GM21619 (cell line): ENCODE measurements around the gene LTF.

Experiments used
- ATAC-seq: cut with Tn5 transposase; IDR thresholded peaks from one replicate; pipeline ENCODE4 v1.9.1; 2021; ENCODE audit not compliant: unreplicated experiment

Gene LTF

DNA sequence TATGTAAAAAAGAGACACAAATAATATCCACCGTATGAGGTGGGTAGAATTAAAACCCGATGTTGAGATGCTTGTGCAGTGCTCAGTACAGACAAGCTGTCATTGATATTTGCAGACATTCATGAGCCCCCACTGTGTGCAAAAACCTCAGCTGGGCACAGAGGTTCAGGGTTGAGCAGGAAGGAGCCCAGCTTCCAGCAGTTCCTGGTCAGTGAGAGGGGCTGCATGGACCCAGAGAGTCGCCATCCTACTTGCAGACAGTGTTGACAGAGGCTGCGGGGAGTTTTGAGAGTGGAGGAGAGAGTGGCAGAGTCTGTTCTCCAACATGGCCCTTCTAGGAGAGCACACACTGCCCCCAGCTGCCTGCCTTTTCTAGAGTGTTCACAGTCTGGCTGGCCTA, 6.1 kb upstream of the LTF start:
- ATAC-seq = no peak

DNA sequence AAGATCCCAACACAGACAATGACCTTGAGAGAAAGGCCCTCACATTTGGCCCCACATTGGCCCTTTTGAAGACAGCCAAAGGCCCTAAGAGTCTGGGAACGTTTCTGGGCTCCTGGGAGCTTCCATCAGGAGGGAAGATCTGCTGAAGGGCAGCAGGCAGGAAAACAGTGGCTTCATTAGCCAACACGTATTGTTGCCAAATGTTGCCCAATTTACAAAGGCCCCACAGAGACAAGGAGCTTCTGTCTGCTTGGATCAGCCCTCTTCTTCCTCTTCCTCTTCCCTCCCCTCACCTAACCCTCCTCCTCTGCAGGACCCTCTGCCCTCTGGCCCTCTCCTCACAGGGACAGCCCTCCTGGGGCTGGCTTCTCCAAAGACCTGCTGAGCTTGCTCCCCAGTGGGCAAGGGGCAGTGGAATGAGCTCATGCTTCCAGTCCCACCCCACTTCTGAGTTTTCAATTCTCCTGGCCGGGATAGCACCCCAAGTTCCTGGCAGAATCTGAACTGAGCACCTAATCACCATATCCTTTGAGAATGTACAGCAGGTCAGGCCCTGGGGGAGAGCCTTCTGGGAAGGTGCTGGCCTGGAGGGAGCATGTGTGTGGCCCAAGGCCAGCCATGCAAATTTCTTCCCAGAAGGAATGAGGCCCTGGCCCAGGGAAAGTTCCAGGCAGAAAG, 5.1 kb upstream of the LTF start:
- no peak for ATAC-seq

DNA sequence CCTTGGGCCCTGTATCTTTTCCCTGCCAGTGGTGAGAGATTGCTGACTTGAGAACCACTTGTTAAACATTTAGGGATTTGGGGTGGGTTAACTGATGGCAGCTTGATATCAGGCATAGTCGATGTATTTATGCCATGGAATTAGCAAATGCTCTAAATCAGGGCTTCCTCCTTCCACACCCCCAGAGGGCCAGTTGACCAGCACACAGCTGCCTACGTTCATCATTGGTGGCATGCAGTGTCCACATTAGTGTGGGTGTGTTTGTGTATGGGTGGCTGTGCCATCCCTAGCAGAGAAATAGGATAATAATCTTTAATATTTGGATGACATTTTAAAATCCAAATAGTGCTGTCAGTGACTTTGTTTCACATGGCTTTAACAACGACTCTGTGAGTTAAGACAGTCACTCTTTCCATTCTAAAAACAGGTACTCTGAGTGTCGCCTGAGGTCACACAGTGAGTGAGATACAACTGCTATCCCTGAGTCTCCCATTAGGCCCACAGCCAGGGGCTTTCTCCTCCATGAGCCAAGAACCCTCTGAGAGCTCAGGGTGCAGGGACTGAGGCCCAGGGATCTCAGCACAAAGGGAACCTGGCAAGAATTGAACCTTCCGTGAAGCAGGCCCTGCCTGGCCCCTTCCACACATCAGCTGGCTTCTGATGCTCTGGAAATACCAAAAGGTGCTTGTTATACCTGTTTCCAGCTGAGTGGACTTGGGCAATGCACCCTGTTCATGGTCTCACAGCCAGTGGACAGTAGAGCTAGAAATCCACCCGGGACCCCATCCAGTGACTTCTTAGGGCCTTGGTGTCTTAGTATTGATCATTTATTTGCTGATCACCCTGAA, 4.3 kb upstream of the LTF start:
- no peak for ATAC-seq

DNA sequence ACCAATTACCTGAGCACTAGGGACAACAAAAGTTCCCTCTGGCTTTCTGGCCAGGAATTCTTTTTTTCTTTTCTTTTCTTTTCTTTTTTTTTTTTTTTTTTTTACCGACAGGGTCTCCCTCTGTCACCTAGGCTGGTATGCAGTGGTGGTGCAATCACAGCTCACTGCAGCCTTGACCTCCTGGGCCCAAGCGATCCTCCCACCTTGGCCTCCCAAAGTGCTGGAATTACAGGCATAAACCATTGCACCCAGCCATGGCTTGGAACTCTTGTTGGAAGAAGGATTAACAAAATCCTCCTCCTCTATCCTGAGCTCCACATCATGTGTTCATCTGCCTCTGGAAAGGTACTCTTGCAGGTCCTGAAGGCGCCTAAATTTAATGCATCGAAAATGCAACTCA, 2.9 kb upstream of the LTF start:
- ATAC-seq = no peak

DNA sequence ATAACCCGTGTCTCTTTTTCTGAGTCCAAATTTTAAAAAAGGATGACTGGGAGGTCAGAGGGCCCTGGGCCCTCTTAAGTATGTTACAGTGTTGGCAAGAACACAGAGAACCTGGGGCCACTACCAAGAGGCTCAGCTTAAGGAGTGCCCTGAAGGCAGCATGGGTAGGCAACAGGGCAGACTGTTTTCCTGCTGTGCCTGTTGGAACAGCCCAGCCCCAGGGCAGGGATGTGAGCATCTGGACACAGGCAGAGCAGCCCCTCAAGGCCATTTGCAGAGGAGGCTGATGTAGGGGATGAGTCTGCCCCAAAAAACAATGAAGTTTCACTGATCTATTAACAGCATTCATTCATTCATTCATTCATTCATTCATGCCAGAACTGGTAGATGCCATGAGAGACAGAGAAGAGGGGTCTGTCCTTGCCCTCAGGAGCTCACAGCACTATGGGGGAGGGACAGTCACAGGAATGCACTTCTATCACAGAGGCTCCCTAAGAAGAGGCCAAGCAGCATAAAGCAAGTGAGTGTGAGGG, 2.2 kb upstream of the LTF start:
- ATAC-seq = no peak

DNA sequence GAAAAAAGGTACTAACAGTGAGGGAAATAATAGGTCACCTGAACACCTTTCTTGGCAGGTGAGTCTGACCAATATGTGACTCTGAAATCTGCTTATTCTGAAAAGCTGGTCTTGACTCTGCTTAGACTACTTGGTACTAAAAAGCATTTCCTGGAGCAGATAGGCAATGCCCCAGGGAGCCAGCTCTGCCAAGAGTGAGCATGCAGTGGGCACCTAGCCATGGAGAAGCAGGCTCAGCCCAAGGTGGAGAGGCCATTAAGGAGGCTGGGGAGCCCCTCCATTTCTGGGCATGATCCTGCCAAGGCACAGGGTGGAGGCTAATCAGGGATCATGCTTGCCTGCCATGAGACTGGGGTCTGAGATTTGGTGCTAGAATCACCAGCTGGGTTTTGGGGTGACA, 1.6 kb upstream of the LTF start:
- no peak for ATAC-seq

DNA sequence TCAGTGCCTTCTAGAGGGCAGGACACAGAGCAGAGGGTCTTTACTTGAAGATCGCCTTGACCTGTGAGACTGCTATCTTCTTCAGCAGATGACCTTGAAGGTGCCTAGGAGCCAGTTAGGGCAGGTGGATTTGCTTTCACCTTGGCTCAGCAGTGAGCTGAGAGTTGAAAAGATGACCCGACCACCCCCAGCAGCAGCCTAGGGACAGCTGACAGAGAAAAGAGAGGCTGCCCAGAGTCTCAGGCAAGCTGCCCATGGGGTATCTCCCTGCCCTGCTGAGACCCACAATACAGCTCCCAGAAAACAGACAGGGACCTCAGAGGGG, 453 bp upstream of the LTF start:
- ATAC-seq = no peak

DNA sequence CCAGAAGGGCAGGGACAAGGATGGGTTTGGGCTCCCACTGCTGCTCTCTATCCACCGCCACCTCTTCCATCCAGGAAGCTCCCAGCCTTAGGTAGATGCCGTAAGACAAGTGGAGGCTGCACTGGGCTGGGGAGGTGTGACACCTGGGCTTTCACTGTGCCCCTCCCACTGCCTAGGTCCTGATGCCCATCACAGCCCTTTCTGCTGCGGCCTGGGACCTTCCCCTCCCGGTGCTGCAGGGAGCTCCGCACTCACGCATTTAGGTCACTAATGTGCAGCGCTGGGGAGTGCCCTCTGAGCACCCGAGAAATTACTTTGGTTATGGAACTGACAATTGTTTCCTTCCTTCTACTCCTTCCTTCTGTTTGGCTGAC, 850 bp downstream of the LTF start:
- no peak for ATAC-seq

DNA sequence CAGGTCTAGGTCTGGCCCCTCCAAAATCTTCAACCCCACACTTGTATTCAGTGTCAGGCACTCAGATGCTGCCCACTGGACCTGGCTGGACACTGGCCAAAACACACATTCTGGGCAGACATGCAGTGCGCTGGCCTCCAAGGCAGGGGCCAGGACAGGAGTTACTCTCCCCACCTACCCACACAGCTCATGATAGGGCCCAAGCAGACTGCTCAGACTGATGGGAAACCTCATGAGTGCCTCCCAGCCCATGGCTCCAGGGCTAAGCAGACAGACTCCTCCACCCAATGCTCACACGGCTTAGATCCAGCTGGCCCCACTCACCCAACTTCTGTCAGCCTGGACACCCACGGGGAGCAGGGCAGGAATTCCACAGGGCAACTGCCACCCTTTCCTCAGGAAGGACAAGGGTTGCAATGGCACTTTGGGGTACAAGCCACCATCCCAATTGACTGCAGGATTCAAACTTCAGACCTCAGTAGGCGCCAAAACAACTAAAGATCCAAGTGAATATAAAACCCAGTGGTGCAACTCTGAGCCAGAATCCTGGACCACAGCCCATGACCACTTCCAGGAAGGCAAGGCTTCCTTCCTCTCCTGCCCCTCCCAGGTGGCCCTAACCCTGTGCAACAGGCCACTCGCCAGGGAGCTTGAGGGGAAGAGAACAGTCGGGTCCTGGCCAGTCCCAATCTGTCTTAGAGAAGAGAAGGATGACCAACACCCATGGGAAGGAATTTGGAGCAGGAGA, 1.4 kb downstream of the LTF start:
- no peak for ATAC-seq

DNA sequence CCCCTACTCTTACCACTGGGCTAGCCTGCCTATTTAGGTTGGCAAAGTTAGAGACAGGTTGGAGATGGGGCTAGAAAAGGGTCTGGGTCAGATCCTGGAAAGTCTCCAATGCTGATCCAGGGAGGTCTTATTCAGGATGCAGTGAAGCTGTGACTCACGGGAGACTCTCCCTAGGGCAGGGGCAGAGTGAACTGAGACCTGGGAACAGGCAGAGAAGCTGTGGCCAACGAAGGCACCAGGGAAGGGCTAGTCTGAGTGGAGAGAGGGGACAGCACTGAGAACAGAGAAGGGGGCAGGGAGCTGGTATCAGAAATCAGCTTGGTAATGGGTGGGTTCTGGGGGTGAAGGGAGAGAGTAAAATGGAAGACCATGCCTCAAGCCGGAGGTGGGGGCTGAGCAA, 2.2 kb downstream of the LTF start:
- no peak for ATAC-seq

DNA sequence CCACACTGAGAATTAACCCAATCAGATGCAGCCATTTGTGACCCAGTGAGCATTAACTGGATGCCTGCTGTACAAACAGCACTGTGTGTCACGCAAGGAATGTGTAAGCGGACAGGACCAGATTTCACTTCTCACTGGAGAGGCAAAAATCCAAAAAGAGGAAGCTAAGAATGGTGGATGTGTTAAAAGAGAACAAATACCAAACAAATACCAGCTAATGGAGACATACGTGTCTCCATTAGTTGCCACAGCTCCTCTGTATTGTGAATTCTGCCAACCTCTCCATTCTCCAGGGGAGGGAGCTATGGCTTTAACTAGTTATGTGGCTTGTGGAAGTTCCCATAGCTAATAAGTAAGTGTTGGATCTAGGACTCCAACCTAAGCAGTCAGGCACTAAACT, 2.6 kb downstream of the LTF start:
- no peak for ATAC-seq

DNA sequence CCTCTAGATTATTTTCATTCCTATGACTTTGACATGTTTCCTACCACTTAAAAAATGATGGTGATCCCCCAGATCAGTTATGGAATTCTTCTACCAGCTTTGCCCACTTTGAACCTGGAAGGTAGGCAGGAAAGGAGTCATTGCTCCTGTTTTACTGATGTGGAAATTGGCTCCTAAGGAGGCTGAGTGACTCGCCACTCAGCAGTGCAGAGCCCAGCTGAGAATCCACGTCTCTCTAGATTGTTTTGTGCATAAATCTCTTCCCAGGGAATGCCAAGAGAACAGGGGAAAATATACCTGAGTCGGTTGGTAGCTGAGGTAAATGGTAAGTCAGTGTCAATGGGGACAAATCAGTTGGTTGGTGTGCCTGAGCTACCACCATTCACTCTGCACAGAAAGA, 4.7 kb downstream of the LTF start:
- ATAC-seq = no peak

DNA sequence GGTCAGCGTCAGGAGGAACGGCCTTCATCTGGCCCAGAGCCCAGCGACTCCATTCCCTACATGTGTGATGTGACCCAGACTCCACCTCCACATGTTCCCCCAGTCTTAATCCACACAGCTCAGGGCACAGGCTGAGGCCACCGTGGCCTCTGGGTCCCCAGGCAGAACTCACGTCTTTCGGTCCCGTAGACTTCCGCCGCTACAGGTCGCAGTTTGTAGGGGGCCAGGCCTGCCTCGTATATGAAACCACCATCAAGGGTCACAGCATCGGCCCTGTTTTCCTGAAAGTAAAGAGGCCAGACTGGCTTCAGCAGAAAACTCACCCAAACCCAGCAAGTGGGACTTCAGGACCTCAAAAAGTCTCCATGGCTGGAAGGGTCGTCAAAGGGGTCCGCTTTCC, 8.6 kb downstream of the LTF start:
- no peak for ATAC-seq

DNA sequence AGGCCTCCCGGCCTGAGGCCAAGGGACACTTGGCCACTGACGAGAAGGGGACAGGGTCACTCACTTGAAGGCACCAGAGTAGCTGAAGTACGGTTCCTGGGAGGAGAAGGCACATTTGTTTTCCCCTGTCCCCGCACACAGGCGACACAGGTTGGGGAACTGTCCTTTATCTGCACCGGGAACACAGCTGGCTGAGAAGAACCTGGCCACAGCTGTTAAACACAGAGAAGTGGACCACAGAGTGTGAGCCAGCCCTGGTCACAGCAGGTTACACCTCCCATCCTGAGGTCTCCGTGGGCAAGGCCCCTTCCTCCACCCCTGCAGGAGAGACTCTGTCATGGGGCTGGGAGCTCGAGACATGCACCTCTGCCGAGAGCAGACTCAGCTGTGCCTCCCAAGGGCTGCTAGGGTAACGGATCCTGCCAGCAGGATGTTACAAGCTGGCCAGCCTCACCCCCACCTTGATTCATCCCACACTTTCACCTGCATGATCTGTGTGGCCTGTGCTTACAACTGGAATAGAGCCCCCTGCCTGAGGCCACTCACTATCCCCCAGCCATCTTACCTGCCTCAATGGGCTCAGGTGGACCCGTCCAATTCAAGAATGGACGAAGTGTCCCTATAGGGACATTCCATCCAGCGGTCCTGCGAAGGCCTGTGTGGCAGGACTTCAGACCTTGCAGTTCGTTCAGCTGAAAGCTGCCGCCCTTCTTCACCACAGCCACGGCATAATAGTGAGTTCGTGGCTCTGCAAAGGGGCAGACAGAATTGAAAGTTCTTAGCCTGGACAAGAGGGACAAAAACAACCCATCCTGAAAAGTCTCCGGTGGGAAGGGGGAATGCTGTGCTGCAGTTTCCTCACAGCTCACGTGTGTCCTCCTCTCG, 9.2 kb downstream of the LTF start:
- ATAC-seq = no peak

DNA sequence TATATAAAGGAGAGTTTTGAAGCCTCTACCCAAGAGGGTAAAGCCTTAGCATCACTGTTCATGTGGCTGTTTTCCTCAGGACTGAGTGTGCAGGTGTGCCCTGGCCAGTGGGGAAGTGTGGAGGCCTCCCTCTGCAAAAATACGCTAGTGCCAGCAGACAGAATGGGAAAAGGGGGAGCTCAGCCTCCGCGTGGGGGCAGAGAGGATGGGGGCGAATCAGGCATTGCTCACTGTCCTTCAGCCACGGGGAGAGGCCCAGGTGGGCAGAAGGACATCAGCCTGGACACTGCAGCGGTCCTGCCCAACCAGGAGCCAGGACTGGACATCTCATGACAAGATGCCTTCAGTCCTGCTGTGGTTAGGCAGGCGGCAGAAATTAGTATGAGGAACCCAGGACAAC, 10.1 kb downstream of the LTF start:
- ATAC-seq = no peak

DNA sequence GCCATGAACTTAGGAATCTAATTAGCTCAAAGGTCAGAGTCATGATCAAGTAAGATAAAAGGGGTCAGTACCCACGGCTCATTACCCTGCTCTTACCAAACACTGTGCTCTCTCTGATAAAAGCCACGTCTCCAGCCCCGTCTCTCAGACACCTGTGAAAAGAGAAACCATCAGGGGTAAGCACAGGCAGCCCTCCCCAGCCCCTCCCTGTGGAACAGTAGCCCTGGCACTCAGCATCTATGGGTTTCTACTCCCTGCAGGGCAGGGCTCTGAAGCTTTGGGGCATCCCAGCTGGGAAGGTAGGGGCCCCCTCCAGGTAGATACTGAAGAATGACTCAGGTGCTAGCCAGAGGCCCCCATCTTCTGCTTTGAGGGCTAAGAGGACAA, 10.5 kb downstream of the LTF start:
- no peak for ATAC-seq

DNA sequence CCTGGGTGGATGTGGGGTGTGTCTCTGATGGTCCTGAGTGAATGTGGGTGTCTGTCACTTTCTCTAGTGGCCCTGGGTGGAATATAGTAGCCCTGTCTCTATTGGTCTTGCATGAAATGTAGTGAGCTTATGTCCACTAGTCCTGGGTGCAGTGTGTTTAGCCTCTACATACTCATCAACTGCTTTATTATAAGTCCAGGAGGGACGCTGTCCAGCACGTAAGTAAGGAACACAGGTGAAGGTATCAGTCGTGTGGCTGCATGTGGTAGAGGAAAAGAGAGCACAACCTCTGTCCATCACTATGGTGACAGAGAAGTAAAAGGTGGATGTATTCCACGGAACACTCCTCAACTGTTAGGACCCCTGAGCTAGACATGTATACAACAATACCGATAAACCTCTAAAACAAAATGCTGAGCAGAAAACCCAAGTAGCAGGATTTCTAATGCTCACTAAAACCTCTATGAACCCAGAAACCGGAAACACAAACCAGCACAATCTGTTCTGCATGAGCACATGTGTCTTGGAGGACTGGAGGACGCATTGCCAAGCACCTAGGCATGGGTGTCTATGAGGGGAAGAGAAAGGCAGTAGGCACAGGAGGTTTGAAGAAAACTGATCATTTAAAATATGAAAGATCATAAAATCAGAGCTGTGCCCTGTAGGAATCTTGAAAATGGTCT, 11.0 kb downstream of the LTF start:
- no peak for ATAC-seq

DNA sequence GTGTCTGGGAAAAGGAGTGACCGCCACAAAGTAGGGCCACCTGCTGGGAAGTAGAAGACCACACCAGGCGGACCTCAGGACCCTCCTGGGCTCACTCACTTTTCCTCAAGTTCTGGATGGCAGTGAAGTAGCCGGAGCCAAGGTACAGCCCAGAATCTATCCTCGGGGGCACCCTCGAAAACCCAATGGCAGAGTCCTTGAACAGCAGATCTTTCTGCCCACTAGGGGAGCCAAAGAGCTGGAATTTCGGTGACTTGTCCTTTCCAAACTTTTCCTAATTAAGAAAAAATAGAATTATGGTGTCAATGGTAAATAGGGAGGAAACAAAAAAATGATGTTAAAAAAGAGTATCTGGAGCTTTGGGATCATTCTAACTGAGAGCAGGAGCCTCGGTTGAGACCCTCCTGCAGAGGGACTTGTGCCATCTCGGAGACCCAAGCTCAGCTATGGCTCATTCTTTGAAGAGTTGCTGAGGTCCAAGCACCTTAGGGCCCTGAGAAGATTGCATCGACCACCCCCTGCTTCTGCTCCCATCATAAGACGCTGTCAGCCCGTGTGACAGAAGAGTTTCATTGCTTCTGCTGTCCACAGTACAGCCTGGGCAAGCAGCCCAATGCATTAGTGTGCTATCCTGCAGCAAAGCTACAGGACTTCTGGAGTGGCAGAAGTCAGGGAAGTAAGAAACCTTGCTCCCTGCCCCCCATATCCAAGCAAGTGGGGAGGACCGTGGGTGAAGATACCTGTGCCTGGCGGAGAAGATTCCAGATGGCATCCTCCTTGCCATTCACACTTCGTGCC, 14.8 kb downstream of the LTF start:
- ATAC-seq = no peak

DNA sequence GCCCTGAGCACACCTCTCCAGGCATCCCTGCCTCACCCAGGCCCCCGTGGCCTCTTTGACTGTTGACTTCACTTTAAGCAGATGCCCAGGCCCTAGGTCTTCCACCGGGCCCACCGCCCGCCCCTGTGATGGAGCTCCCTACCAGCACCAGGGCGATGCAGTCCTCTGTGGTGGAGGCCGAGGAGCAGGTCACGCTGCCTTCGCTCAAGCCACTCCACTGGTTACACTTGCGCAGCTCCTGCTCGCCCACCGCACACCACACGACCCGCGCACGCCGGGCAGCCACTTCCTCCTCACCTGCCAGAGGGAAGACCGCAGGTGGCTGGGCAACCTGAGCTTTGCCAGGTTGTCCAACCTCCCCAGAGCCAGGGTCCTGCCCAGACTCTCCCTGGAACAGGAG, 16.0 kb downstream of the LTF start:
- ATAC-seq = no peak
